Jurkat, Clone E6-1 (cell line): ENCODE measurements around the gene ADAMTS5.
A peak's percentile ranks its signal among the peaks of the same experiment; 100 is the strongest.

ENCODE experiments used
- DNase-seq: peaks from one replicate; pipeline ENCODE4 v3.0.0-alpha.2; 2011; ENCODE audit warnings: low read depth, low spot score
- H3K4me3 ChIP-seq: 2 replicates; pipeline ENCODE4 v1.5.1; 2011; ENCODE audit warnings: mild to moderate bottlenecking, low read length, control low read depth, moderate library complexity

The ADAMTS5 gene

DNA sequence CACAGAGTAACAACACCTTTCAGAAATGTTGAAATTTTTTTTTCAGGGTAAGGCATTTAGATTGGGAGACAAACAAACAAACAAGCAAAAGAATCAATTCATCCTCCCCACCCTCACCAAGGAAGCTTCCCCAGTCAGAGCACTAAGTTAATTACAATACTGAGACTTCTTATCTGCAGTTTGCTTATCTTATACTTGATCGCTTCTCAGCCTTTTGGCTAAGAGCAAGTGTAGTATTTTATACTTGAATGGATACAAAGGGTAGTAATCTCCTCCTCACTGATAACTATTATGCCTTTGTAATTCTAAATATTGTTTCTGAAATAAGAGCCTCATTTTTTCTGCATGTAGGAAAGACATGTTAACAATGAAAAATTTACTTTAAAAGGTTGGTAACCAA, 54.4 kb downstream of the ADAMTS5 start:
- no peak overlapping the region for H3K4me3 ChIP-seq
- DNase-seq, result no peak

DNA sequence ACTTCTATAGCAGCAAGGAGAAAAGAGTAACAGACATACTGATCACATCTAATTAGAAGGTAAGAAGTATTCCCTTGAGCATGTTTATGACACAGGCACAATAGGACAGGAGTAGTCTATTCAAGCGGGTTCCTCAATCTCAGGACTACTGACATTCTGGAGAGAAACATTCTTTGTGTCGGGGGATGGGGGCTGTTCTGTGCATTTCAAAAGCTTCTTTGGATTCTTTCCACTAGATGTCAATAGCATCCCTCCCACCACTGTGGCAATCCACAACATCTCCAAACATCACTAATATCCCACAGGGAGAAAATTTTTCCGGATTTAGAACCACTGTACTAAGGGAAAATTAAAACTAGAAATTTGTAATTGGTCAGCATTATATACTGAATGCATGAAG, 56.9 kb downstream of the ADAMTS5 start:
- H3K4me3 ChIP-seq, result no peak overlapping the region
- no peak for DNase-seq

DNA sequence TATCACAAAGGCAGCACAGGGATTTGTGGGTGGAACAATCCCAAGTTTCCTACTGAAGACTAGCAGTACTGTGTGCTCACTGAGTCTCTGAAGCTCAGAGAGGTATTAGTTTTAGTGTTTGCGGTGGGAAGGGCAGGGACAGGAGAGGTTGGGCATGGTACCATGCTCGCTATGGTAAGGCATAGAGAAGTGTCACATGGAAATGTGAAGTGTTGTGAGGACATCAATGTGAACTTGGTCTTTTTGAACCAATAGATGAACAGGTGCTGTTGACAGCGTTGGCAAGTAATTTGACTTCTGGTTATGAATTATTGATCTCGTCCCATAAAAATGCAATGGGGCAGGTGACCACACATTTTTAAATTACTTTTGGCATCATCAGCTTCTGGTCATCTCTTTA, 65.9 kb downstream of the ADAMTS5 start:
- no peak overlapping the region for H3K4me3 ChIP-seq

DNA sequence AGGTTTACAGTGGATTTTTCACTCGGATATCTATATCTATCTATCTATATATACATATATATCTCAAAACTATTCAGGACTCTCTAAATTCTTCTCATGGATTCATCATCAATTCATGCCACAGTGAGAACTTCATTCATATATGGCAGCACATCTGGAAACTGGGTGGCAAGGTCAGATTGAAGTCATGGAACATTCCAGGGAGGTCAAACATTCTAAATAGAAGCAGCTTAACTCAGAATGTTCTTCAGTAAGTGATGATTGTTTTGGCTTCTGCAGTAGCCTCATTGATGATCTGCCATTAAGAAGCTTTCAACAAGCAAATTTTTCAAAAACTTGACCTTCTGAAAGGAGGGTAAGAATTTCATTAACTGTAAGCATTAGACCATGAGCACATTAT, 74.7 kb downstream of the ADAMTS5 start:
- no peak overlapping the region for H3K4me3 ChIP-seq
- DNase-seq, result no peak

More for the DNA sequence above, 65.9 kb downstream of the ADAMTS5 start:
- no peak for DNase-seq

DNA sequence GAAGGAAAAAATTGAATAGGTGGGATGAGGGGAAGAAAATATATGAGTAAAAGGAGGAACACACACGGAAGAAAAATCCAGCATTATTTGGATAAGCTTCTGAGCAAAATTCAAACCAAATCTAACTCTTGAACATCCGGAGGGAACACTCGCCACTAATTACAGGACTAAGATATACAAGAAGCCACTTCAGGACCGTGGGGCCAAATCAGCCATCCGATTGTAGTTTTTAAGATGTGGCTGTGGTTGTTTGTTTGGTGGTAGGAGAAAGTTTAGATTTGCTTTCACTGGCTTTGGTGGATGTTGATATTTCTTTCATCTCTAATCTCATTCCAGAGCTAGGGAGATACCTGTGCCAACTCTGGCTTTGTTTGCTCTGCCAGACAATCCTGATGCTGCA, 78.0 kb downstream of the ADAMTS5 start:
- DNase-seq, result no peak
- H3K4me3 ChIP-seq, result no peak overlapping the region

DNA sequence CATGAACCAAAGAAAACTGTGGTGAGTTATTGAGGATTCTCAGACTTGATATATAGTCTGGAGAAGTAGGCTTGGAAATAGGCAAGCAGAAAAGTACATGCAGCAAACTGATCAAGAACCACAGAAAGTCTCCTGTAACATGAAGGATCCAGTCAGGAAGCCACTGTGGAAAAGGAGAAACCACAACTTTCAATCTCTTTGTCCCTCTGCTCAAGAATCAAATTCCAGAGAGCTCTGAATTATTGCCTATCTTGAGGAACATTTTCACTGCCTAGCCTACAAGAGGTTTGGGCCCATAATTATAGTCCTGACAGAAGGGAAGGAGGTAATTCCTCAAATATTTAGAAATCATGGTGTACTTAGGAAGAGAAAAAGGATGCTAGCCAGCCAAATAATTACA, 78.6 kb downstream of the ADAMTS5 start:
- H3K4me3 ChIP-seq, result no peak overlapping the region
- no peak for DNase-seq

DNA sequence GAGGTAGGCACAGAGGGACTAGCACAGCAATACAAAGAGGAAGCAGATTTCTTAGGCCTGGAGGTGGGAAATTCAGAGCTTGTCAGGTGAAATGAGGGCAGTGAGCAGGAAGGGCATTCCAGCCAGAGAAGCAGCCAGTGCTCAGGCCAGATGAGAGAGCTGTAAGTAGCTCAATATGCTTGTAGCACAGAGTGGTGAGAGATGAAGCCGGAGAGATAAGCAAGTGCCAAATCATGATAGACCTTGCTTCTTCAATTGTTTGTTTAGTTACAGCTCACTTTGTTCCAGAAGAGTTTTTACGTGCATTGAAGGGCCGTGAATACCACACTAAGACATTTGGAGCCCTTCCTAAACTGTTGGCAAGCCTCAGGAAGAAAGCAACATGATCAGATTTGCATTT, 79.6 kb downstream of the ADAMTS5 start:
- no peak for DNase-seq
- no peak overlapping the region for H3K4me3 ChIP-seq

DNA sequence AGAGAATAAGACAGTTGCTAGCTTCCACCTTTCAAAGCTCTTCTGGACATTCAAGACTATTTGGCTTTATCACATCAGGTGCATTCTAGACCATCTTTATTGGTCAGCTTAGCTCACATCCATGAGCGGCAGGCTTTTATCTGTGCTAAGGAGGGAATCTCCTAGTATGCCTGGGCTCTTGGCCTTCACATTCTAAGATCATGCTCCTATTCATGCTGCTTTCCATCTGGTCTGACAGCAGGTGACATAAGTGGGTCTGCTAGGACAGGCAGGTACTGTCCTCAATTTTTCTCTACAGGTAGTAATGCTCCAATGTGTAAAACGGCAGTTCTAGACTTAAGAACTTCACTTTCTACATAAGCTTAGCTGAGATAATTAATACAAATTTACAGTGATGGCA, 82.5 kb downstream of the ADAMTS5 start:
- no peak overlapping the region for H3K4me3 ChIP-seq
- DNase-seq, result no peak

DNA sequence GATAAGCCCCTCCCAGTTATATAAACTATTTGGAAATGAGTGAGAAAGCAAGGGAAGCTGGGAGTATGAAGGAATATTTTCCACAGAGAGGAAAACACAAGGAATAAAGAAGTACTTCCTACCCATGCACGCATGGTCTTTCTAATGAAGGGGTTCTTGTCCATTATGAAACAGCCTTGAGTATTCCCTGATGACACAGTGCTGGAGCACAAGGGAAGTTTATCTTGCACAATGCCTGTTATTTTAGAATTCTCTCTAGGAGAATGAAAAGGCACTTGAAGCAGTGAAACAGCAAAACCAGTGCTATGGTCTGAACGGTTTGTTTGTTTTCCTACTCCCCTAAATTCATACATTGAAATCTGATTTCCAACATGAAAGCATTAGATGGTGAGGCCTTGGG, 83.1 kb downstream of the ADAMTS5 start:
- DNase-seq, result no peak
- no peak overlapping the region for H3K4me3 ChIP-seq

DNA sequence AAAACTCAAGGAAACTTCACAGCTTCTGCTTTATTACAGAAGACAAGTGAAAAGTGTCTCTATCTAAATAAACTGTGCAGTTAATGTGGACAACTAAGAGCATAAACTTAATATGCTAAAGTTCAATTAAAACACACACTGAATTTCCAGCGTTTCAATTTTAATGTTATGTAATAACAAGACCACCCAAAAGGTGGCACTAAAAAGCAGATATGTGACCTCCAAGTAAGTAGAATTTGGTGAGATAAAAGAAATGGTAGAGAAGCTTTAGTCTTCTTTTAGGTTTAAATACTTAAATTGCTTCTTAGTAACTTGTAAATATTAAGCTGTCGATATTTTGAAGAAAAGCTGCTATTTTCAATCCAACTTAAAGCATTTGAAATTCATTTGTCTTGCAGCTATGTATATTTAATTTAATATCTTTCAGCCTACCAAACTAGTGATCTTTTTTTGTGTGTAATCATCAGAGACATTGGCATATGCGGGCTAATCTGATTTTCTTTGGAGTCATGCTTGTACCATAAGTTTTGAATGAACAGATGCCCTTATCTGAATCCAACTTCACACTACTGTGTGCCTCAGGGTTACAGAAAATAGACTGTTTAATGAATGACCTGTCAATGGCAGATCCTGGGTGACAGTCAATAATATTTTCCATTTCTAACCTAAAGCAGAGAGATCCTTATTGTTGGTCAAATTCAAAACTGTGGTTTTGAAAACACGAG, 85.2 kb downstream of the ADAMTS5 start:
- no peak overlapping the region for H3K4me3 ChIP-seq
- DNase-seq, result peak; percentile 12

DNA sequence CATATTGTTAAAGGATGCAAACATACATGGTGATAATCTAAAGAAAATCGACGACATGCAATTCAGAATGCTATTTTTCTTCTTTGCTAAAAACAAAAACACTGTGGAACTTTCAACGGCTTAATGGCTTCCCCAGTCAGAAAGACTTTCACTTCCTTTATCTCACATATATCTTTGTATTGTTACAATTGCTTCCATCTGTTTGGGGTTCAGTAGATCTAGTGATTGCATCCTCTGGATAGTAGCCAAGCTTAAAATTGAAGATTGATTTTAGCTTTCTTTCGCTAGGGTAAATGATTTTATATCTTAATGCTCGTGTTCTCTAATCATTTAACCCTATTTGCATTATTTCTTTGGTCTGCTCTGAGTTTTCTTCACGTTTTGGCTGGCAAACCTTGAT, 89.9 kb downstream of the ADAMTS5 start:
- no peak for DNase-seq
- H3K4me3 ChIP-seq, result no peak overlapping the region

DNA sequence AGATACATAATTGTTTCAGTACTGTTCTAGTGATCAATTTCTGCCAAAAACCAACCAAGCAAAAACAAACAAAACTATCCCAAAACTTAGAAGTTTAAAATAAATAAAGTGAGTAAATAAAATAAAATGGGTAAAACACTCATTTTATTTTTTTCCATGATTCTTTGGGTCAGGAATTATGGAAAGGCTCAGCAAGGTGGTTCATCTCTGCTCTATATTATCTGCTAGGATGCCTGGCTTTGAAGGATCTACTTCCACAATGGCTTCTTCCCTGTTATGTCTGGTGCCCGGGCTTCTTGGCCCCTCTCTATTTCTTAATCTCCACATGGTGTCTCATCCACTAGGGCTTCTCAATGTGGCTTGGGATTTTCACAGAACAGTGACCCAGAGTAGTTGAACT, 92.5 kb downstream of the ADAMTS5 start:
- no peak overlapping the region for H3K4me3 ChIP-seq
- DNase-seq, result no peak
